Mesodermal cell (in vitro differentiated cells): ENCODE measurements around the gene SYNE2.

ENCODE experiments used
- H3K27ac ChIP-seq: 2 replicates; pipeline ENCODE4 v1.7.0; 2013; ENCODE audit warnings: mild to moderate bottlenecking, low read depth, low read length, moderate library complexity; ENCODE audit not compliant: severe bottlenecking
- H3K36me3 ChIP-seq: 2 replicates; pipeline ENCODE4 v1.7.1; 2013; ENCODE audit warnings: mild to moderate bottlenecking, low read length, moderate library complexity; ENCODE audit not compliant: control insufficient read depth, insufficient read depth
- H3K4me1 ChIP-seq: one replicate; pipeline ENCODE4 v1.7.1; 2013; ENCODE audit warnings: mild to moderate bottlenecking, low read length; ENCODE audit not compliant: insufficient read depth, control insufficient read depth, poor library complexity, severe bottlenecking
- H3K4me3 ChIP-seq: 2 replicates; pipeline ENCODE4 v1.7.0; 2013; ENCODE audit warnings: low read length, control low read depth, mild to moderate bottlenecking; ENCODE audit not compliant: insufficient read depth, poor library complexity, severe bottlenecking; ENCODE audit errors: extremely low read depth
- H3K9me3 ChIP-seq: 2 replicates; pipeline ENCODE4 v1.7.1; 2013; ENCODE audit warnings: mild to moderate bottlenecking, low read length, moderate library complexity; ENCODE audit not compliant: control insufficient read depth
- WGBS, 2 experiments: methylation state at CpG; one replicate each; pipeline ENCODE4 v1.1.5; 2013; ENCODE audit warnings: missing lambda C conversion rate in 2 of 2; ENCODE audit not compliant: insufficient coverage in 2 of 2; 5-methylcytosine and 5-hydroxymethylcytosine counted together

The SYNE2 gene

DNA sequence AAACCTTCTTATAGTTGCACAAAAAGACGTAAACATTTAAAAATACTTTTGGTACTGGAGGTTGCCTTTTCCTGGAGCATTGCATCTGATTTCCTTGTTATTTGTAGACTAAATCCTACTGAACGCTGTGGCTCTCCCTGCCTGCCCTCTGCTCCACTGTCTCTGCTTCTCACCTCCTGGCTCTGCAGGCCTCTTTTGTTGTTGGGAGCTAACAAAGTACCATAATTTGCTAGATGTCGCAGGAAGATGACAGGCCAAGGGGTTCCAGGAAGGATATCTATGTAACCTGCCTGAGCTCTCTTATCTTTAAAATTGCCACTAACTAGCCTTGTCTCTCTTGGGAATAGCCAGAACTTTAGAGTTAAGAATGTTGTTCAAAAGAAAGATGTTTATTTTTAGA lies 21.4 kb downstream of the SYNE2 start:
- Histone ChIP-seq H3K27ac (no peak overlapping the region), H3K9me3 (no peaks in the 10 kb centered on the region), H3K4me3 (no peak overlapping the region), H3K36me3 (no peaks in the 10 kb centered on the region), H3K4me1 (peaks cover 13% of the 10 kb centered on the region)
- WGBS, 2 experiments, result 67 to 94% methylated on average over 1 to 2 of the region's 3 CpGs

DNA sequence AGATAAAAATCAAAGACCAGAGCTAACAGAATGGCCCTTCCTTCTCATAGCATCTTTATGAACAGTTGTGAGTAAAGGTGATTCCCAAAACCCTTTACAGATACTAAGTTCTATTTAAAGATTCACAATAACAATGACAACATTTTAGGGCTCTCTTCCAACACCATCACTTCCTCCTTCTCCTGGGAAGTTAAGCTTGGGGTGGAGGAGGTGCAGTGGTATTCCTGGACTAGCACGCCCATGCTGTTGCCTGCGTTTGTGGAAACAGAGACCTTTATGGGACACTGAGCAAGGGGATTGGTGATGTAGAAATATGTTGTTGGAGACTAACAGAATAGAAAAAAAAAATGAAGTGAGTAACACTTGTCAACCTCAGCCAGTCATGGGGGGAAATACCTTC lies 22.5 kb downstream of the SYNE2 start:
- WGBS, 2 experiments, result 94 to 100% methylated on average over 2 of the region's 2 CpGs
- Histone ChIP-seq H3K4me3 (no peak overlapping the region), H3K4me1 (peaks cover 13% of the 10 kb centered on the region), H3K36me3 (no peaks in the 10 kb centered on the region), H3K9me3 (no peaks in the 10 kb centered on the region), H3K27ac (no peak overlapping the region)

DNA sequence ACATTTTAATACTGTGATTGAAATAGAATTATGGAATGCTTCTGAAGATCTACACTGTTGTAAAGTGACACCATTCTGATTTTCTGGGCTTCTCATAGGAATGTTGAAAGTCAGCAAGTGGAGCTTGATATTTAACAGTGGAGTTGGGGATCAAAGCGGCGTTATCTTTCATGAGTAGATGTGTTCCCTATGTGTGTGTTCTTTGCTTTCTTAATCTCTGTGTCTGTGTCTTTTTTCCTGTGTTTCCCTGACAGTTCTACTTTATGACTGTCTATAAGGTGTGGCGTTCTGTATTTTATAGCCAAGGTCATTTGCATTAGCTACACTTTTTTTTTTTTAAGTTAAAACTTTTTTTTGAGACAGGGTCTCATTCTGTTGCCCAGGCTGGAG lies 24.7 kb downstream of the SYNE2 start:
- Histone ChIP-seq H3K4me1 (peaks cover 13% of the 10 kb centered on the region), H3K9me3 (no peaks in the 10 kb centered on the region), H3K36me3 (no peaks in the 10 kb centered on the region), H3K27ac (no peak overlapping the region), H3K4me3 (no peak overlapping the region)
- WGBS, 2 experiments, result 80% methylated on average over 2 of the region's 3 CpGs; no CpG with 5 or more reads in 1 of the 2 experiments

DNA sequence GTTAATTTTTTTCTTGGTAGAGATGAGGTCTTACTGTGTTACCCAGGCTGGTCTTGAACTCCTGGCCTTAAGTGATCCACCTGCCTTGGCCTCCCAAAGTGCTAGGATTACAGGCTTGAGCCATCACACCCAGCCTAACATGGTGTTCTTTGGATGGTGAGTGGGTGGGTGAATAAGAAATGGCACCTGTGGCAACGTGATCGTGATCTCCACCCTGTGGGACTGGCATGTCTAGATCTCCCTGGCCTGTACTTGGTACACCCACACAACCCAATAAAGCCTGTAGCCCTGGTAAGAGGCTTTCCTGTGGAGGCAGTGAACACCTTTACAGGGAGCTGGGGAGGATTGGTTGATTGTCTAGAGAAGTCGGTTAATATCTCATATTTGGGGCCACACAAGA lies 25.2 kb downstream of the SYNE2 start:
- H3K4me3 ChIP-seq, result no peak overlapping the region
- no peak overlapping the region for H3K27ac ChIP-seq
- peaks cover 13% of the 10 kb centered on the region for H3K4me1 ChIP-seq
- H3K36me3 ChIP-seq, result no peaks in the 10 kb centered on the region
- 100% methylated on average over 1 of the region's 3 CpGs; no CpG with 5 or more reads in 1 of the 2 experiments for WGBS, 2 experiments
- H3K9me3 ChIP-seq, result no peaks in the 10 kb centered on the region

DNA sequence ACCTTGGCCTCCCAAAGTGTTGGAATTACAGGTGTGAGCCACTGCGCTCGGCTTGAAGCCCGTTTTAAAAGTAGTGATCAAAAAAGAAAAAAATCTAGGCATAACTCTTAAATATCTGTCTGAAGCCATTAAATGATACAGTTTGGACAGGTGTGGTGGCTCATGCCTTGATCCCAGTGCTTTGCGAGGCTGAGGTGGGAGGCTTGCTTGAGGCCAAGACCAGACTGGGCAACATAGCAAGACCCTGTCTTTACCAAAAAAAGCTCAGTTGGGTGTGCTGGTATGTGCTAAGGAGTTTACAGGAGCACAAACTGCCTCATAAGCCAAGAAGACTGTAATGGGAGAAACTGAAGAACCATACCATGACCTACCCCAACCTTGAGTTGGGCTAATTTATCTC lies 26.0 kb downstream of the SYNE2 start:
- H3K9me3 ChIP-seq, result no peaks in the 10 kb centered on the region
- H3K4me3 ChIP-seq, result no peak overlapping the region
- WGBS, 2 experiments, result 92 to 95% methylated on average over 1 to 3 of the region's 4 CpGs
- no peaks in the 10 kb centered on the region for H3K36me3 ChIP-seq
- H3K4me1 ChIP-seq, result peaks cover 13% of the 10 kb centered on the region
- no peak overlapping the region for H3K27ac ChIP-seq

DNA sequence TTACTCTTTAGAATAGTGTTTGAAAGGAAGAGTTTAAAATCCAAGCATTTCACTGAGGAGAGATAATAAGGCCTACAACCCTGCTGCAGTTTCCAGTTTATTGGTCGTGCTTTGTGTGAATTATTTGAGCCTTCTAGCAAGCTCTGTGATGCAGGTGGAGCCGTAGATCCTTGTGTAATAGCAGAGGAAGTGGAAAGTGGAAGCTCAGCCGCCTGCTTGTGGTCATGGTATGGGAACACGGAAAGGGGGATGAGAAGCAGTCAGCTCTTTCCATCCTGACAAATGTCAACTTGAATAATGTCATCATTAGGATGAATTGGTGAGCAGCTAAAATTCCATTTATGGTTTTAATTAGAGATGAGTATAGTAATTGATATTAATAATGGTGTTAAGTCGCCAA lies 29.1 kb downstream of the SYNE2 start:
- Histone ChIP-seq H3K36me3 (no peaks in the 10 kb centered on the region), H3K27ac (no peak overlapping the region), H3K4me1 (peaks cover 6% of the 10 kb centered on the region), H3K4me3 (no peak overlapping the region), H3K9me3 (no peaks in the 10 kb centered on the region)
- WGBS, 2 experiments, result 50 to 73% methylated on average over 2 to 4 of the region's 5 CpGs

DNA sequence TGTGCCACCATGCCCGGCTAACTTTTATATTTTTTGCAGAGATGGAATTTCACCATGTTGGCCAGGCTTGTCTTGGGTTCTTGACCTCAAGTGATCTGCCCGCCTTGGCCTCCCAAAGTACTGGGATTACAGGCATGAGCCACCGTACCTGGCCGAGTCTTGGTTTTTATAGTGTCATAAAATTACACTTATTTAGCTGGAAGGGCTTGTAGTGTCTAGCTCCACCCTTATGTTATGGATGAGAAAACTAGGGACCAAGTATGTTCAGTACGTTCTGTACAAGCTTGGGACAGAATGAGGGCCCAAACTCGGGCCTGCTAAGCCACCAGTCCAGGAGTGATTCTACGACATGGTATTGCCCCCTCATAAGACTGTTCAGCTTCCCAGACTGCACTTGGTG lies 35.1 kb downstream of the SYNE2 start:
- WGBS, 2 experiments, result 96% methylated on average over 4 to 5 of the region's 7 CpGs
- no peak overlapping the region for H3K4me3 ChIP-seq
- H3K36me3 ChIP-seq, result no peaks in the 10 kb centered on the region
- H3K4me1 ChIP-seq, result peaks cover 8% of the 10 kb centered on the region
- H3K27ac ChIP-seq, result no peak overlapping the region
- no peaks in the 10 kb centered on the region for H3K9me3 ChIP-seq

DNA sequence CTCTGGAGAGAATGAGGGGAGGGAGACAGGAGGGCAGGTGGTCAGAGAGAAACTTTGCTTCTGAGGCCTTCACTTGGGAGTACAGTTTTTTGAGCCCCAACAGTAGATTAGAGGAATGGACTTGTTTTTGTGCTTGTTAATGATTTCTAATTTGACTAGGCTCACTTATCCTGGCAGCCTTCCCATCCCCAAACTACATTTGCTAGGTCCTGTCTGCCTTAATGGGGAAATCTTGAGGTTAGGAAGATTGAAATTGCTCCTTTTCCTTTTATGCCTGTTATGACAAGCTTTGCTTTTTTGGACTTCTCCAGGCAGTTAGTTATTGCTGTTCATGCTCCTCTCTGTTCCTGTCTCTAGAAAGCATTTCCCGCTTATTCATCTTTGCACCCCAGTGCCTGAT lies 37.7 kb downstream of the SYNE2 start:
- Histone ChIP-seq H3K9me3 (no peaks in the 10 kb centered on the region), H3K4me1 (peaks cover 8% of the 10 kb centered on the region), H3K36me3 (no peaks in the 10 kb centered on the region), H3K27ac (no peak overlapping the region), H3K4me3 (no peak overlapping the region)
- WGBS, 2 experiments, result 100% methylated on average over 1 of the region's 1 CpG; no CpG with 5 or more reads in 1 of the 2 experiments

DNA sequence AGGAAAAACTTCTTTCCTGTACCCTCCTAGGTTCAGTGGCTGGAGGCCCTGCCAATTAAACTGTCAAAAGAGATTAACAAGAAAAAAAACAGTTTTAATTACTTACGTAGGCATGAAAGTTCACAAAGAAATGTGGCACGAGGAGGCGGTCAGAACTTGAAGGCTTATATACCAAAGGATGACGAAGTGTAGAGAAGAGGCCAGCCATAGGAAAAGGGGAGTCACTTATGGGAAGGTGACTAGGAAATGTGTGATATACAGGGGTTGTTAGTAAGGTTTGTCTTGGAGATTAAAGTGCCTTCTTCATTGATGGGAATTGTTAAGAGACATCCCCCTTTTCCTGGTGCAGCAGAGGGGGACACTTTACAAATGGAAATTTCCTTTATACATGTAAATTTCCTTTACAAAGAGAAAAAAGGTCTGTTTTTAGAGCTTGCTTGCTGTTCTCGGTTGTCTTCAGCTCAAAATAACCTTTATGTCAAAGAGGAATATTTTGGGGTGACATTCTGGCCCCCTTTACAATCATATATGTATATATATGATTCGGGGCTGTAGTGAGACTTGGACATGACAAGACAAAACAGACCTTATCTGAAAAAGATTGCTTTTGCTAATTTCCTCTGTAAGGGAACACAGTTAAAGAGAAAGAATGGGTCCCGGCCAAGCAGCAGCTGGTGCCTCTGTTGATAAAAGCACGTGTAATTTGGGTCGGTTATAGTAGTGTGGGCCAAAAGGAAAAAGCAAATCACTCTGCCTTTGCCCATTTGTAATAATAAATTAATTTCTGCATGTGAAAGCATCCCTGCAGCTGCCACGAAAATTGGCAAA lies 38.6 kb downstream of the SYNE2 start:
- WGBS, 2 experiments, result 23 to 26% methylated on average over 4 to 7 of the region's 10 CpGs
- Histone ChIP-seq H3K4me1 (peaks cover 8% of the 10 kb centered on the region), H3K9me3 (no peaks in the 10 kb centered on the region), H3K36me3 (no peaks in the 10 kb centered on the region), H3K27ac (no peak overlapping the region), H3K4me3 (no peak overlapping the region)

DNA sequence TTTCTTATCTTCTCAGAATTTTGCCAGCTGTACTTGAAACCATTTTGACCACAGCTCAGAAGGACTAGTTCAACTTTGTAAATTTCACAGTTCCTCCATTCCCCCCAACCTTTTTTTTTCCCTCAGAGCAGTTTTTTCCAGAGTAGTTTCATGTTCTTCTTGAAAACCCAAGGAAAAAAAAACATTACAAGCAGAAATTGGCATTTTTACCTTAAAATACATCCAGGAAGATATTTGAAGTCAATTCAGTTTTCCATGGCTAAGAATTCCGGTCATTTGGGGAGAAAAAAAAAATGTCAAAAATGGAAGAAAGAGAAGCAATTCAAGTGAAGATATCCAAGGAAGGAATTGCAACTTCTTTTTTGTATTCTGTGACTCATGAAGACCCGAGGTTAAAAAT lies 39.5 kb downstream of the SYNE2 start:
- no peak overlapping the region for H3K27ac ChIP-seq
- peaks cover 8% of the 10 kb centered on the region for H3K4me1 ChIP-seq
- H3K36me3 ChIP-seq, result no peaks in the 10 kb centered on the region
- WGBS, 2 experiments, result 80% methylated on average over 1 to 2 of the region's 2 CpGs
- H3K9me3 ChIP-seq, result no peaks in the 10 kb centered on the region
- no peak overlapping the region for H3K4me3 ChIP-seq

DNA sequence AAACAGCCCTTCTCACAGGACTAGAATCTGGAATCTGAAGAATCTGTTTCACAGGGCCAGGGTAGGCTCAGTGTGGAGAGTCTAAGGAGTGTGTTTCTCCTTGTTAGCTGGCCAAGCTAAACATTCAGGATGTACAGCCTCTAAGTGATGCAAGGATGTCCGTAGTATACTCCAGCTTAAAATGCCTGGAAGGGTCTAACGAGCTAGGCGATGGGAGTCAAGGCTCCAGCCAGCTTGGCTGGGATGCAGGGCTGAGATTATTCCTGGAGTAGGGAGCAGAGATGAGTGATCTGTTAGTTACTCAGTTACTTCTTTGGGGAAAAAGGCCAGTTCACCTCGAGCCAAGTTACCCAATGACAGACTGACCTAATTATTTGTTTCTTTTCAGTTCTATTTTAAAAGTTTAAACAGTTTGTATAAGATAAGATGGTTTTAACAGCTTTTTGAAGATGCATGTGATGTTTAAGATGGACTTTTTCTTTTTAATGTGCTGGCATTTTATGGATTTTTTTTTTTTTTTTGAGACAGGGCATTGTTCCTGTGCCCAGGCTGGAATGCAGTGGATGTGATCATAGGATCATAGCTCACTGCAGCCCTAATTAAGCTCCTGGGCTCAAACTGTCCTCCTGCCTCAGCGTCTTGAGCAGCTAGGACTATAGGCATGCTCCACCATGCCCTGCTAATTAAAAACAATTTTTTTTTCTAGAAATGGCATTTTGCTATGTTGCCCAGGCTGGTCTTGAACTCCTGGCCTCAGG lies 41.1 kb downstream of the SYNE2 start:
- Histone ChIP-seq H3K36me3 (no peaks in the 10 kb centered on the region), H3K27ac (no peak overlapping the region), H3K9me3 (no peaks in the 10 kb centered on the region), H3K4me3 (no peak overlapping the region), H3K4me1 (peaks cover 8% of the 10 kb centered on the region)
- 90 to 94% methylated on average over 3 to 4 of the region's 5 CpGs for WGBS, 2 experiments
